GM19468 (cell line): ENCODE results near the gene SLC29A2.
A peak's percentile ranks its signal among the peaks of the same experiment; 100 is the strongest.
"Not testable (repeated sequence)": the region's sequence is repeated elsewhere in the genome, so short reads cannot be mapped to it uniquely, and the experiment has no call there.

ENCODE experiments used
- ATAC-seq: cut with Tn5 transposase; IDR thresholded peaks from one replicate; pipeline ENCODE4 v1.9.1; 2021; ENCODE audit warnings: mild to moderate bottlenecking, moderate library complexity, moderate number of reproducible peaks; ENCODE audit not compliant: unreplicated experiment; ENCODE audit errors: extremely low read depth

Gene SLC29A2

GRCh38 chr11:66350560-66351235 lies 20.9 kb downstream of the SLC29A2 start:
- not testable (repeated sequence) for ATAC-seq

- no peak for ATAC-seq
Measured at GRCh38 chr11:66349084-66349386, 22.5 kb downstream of the SLC29A2 start.

- ATAC-seq, result no peak
Measured at GRCh38 chr11:66347425-66348276, 23.9 kb downstream of the SLC29A2 start, which contains the start of gene B4GAT1. Gene B4GAT1 (minus strand): TSS chr11:66347629. CDS start chr11:66347545, 84 bp downstream.

GRCh38 chr11:66346476-66347424 lies 24.8 kb downstream of the SLC29A2 start:
- no peak for ATAC-seq

GRCh38 chr11:66345316-66345649 lies 26.3 kb downstream of the SLC29A2 start:
- no peak for ATAC-seq

GRCh38 chr11:66344550-66345315 lies 26.8 kb downstream of the SLC29A2 start, which contains the start of gene BRMS1:
Gene BRMS1 (minus strand): TSS chr11:66345104. CDS start chr11:66342234, 2,870 bp downstream.
- ATAC-seq, result peak; percentile 48

GRCh38 chr11:66343176-66343575 lies 28.4 kb downstream of the SLC29A2 start:
- ATAC-seq, result no peak

- ATAC-seq, result no peak
Measured at GRCh38 chr11:66341502-66342126, 29.9 kb downstream of the SLC29A2 start.

GRCh38 chr11:66340596-66341501 lies 30.7 kb downstream of the SLC29A2 start:
- no peak for ATAC-seq

- ATAC-seq, result no peak
Measured at GRCh38 chr11:66339686-66340483, 31.7 kb downstream of the SLC29A2 start.

- no peak for ATAC-seq
Measured at GRCh38 chr11:66339162-66339675, 32.3 kb downstream of the SLC29A2 start.

- ATAC-seq, result no peak
Measured at GRCh38 chr11:66338276-66339161, 33.0 kb downstream of the SLC29A2 start.

- no peak for ATAC-seq
Measured at GRCh38 chr11:66337103-66337899, 34.3 kb downstream of the SLC29A2 start.

- ATAC-seq, result peak; percentile 23
Measured at GRCh38 chr11:66336234-66337102, 35.1 kb downstream of the SLC29A2 start, which contains the start of gene RIN1. Gene RIN1 (minus strand): TSS chr11:66336434. CDS start chr11:66336402, 32 bp downstream.
